Measurements from ENCODE around the gene DMAC2.

DNA sequence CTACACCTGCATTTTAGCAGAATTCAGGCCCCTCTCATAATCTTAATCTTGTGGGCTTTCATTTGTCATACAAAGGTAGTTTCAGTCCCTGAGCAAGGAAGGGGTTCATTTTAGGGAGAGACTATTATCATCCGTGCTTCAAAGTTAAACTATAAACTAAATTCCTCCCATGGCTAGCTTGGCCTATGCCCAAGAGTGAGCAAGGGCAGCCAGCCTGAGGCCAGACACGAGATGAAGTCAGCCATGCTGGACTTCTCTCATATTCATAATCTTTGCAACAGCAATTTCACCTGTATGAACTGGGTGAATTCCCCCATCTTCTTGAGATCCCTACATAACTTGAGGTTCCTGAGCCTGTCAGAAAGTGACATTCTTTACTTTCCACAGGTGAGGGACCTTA, 16.2 kb upstream of the DMAC2 start:
- TF ChIP-seq, protein P1, sequence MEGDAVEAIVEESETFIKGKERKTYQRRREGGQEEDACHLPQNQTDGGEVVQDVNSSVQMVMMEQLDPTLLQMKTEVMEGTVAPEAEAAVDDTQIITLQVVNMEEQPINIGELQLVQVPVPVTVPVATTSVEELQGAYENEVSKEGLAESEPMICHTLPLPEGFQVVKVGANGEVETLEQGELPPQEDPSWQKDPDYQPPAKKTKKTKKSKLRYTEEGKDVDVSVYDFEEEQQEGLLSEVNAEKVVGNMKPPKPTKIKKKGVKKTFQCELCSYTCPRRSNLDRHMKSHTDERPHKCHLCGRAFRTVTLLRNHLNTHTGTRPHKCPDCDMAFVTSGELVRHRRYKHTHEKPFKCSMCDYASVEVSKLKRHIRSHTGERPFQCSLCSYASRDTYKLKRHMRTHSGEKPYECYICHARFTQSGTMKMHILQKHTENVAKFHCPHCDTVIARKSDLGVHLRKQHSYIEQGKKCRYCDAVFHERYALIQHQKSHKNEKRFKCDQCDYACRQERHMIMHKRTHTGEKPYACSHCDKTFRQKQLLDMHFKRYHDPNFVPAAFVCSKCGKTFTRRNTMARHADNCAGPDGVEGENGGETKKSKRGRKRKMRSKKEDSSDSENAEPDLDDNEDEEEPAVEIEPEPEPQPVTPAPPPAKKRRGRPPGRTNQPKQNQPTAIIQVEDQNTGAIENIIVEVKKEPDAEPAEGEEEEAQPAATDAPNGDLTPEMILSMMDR (IDR thresholded peaks at IDR 0.05): no peak
- TF ChIP-seq EP300 (IDR thresholded peaks at IDR 0.05): no peak
- TF ChIP-seq POLR2A (IDR thresholded peaks at IDR 0.05): no peak
